Choroid plexus epithelial cell (primary cell): ENCODE results near the gene INPP4A.

Experiments
- DNase-seq: peaks from one replicate; pipeline ENCODE4 v3.0.0-alpha.2; 2010; ENCODE audit warnings: low read depth
- H3K4me3 ChIP-seq: 2 replicates; pipeline ENCODE4 v1.5.1; 2011; ENCODE audit warnings: low read depth, mild to moderate bottlenecking, control low read depth, low read length, moderate library complexity
- TF ChIP-seq, protein P1 (sequence below): conservative IDR thresholded peaks from 2 replicates; pipeline ENCODE4 v1.5.1; 2011; ENCODE audit warnings: low read depth, mild to moderate bottlenecking, control low read depth, inconsistent platforms, low read length, moderate library complexity

The INPP4A gene

DNA sequence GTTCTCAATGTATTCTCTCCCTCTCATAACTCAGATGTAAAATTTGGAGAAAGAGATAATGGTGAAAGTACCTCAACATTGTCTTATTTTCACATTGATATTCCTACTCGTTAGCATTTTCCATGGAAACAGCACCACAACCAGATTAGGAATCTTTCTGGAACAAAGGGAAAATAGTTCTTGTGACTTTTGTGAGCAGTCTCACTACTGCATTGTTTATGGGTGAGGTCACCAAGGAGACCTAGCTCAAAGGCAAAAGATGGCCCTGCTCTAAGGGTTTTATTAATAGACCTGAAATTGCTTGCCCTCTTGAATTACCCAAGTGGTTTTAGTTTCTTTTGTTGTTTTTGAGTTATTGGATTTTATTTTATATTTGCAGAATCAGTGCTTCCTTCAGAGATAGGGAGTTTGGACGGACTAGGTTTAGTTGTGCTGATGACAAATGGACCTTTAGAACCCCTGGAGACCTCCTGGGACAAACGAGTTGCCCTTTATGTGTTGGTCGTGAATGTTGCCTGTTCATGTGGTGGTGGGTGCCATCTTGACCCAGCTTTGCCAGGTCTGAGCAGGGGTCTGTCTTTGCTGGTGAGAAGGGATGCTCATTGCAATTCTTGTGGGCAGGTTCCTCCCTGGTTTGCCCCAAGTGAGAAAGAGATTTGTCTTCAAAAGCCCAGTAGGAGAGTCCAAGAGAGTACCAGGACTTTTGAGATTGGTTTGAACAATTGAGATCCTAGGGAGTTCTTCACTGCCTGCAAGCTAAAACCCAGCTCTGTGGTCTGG, 58.1 kb downstream of the INPP4A start:
- no peak overlapping the region for H3K4me3 ChIP-seq
- TF ChIP-seq, protein P1, sequence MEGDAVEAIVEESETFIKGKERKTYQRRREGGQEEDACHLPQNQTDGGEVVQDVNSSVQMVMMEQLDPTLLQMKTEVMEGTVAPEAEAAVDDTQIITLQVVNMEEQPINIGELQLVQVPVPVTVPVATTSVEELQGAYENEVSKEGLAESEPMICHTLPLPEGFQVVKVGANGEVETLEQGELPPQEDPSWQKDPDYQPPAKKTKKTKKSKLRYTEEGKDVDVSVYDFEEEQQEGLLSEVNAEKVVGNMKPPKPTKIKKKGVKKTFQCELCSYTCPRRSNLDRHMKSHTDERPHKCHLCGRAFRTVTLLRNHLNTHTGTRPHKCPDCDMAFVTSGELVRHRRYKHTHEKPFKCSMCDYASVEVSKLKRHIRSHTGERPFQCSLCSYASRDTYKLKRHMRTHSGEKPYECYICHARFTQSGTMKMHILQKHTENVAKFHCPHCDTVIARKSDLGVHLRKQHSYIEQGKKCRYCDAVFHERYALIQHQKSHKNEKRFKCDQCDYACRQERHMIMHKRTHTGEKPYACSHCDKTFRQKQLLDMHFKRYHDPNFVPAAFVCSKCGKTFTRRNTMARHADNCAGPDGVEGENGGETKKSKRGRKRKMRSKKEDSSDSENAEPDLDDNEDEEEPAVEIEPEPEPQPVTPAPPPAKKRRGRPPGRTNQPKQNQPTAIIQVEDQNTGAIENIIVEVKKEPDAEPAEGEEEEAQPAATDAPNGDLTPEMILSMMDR = no peak
- DNase-seq = peak; percentile 56

DNA sequence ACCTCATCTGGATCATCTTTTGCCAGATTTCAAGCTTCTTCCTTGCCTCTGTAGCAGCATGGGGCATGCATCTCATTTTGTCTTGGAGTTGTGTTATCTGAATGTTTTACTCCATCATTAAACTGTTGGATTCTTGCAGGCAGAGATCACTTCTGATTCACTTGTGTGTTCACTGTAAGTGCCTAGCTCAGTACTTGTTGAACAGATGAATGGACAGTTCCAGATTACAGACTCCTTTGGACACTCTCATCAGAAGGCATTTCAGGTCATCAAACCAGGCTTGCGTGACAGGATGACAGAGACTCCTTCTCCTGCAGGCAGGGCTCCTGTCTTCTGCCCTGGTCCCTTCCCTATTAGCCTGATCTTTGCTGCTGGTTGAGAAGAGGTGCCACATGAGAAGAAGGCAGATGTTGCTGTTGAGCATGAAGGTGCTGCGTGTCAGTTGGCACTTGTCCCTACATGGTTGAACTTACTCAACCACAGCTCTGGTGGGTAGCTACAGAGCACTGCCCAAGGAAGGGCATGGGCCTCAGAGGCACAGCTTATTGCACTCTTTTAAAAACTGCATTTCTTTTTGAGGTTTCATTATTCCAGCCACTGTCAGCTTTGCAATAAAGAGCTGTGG, 58.9 kb downstream of the INPP4A start:
- no peak for DNase-seq
- no peak overlapping the region for H3K4me3 ChIP-seq
- TF ChIP-seq, protein P1 = no peak

DNA sequence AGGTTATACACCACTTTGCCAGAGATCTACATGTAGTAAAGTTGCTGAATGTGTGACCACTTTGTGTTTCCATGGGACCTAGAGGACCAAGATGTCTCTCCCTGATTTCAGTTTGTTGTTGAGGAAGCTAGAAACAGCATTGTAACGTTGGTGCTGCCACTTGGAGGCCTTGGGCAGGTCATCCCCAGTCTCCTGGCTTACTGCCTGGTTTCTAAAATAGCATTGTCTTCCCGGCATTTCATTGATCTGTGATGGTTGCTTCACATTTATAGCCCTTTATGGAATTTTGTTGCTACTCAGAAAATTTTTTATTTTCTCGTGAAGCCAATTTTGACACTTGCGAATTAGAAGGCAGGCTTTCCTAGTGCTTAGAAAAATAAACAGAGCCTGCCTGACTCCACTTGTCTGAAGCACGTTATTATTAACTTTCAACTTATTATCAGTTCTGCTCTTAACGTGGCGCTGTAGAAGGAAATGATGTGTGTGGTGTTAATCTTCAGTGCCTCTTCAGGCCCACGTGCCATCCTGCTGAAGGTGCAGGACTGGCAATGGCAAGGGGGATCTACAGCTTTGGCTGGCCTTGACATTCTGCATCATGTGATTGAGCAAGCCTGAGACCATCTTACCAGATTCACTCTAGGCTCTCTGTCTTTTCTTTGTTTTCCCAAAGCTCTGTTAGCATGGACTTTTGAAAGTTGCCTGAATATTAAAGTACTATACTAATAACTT, 59.9 kb downstream of the INPP4A start:
- peak; percentile 57 for DNase-seq
- TF ChIP-seq, protein P1 = peak; percentile 10
- no peak overlapping the region for H3K4me3 ChIP-seq

DNA sequence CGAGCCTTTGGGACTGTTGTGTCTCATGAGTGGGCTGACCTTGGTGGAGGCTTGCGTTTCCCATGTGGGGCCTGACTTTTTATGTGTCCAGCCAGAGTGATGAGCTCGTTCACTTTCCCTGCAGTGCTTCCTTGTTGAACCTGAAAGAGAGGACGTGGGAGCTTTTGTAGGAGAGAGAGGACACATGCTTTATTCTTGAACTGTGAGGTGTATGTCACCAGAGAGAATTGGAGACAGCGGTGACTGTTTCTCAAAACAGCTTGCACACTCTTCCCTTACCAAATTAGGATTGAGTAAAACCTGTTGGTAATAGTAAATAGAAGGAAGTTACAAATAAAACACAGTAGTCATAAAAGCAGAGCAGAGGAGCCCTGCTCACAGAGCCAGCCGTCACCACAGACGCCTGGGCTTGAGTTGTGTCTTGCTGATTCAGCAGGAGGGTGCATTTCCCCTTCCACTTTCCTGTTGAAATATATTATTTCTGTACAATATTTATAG, 60.7 kb downstream of the INPP4A start:
- no peak for DNase-seq
- TF ChIP-seq, protein P1 = no peak
- H3K4me3 ChIP-seq = no peak overlapping the region

DNA sequence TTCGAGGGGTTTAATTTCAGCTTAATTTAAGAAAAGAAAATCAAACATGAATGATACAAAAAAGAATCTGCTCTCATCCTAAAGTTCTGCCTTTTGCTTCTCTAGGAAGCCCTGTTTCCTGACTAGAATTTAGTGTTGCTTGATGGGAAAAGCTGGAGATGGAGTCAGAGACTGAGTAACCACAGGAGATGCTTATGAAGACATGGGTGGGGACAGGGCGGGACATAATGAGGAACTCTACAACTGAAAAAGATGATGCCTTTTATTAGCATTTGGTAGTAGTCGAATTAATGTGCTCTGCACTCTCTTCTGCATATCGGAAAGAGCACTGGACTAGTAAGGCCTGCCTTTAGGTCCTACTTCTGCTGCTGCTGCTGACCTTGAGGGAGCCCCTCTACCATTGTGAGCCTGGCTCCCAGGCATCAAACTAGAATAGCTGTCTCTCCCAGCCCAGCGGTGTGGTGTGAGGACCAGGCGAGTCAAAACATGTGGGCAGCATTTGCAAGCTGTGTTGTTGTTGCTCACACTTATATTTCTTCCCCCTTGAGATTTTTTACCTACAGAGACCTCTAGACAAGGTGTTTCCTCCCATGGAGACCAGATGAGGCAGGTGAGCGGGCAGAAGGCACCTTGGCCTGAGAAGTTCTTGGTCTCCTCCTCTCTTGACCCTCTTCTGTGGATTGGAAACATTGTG, 61.5 kb downstream of the INPP4A start:
- no peak overlapping the region for H3K4me3 ChIP-seq
- DNase-seq = no peak
- TF ChIP-seq, protein P1 = no peak

DNA sequence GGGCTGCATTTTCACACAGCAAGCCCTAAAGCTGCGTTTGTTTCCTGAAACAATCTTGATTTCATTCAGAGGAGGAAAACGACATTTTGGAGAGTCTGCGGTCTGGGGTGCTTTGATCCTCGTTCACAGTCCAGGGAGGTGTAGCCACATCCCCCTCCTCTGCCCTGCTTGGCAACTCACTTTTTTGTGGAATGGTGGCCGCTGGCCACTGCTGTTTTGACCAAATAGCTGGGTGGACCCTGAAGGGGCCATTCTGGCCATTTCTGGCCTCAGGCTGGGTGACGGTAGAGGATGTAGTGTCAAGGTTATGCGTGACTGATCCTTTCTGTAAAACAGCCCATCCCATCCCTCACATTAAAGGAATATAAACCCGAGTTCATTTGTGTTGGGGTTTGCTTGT, 62.2 kb downstream of the INPP4A start:
- no peak for DNase-seq
- H3K4me3 ChIP-seq = no peak overlapping the region
- TF ChIP-seq, protein P1 = no peak
